Loucy (cell line): ENCODE data around the gene PARD3B.

Experiments used
- H2AFZ ChIP-seq: fragments of 200-600 bp; sonication (generic); 2 replicates; pipeline ENCODE4 v1.6.0; 2016; ENCODE audit warnings: antibody characterized with exemption, mild to moderate bottlenecking, low read length, moderate library complexity
- H3F3A ChIP-seq: fragments of 200-600 bp; 2 replicates; pipeline ENCODE4 v1.6.0; 2016; ENCODE audit warnings: antibody characterized with exemption, low read depth, mild to moderate bottlenecking
- H3K27me3 ChIP-seq: fragments of 200-600 bp; sonication (generic); 2 replicates; pipeline ENCODE4 v1.6.1; 2014; ENCODE audit warnings: low read length, mild to moderate bottlenecking; ENCODE audit not compliant: insufficient read depth, poor library complexity, severe bottlenecking
- H3K36me3 ChIP-seq: fragments of 200-600 bp; sonication (generic); 2 replicates; pipeline ENCODE4 v1.6.1; 2016; ENCODE audit warnings: low read length; ENCODE audit not compliant: insufficient read depth
- H3K4me1 ChIP-seq: fragments of 200-600 bp; sonication (generic); 2 replicates; pipeline ENCODE4 v1.5.1; 2014; ENCODE audit warnings: low read length, mild to moderate bottlenecking; ENCODE audit not compliant: insufficient read depth, poor library complexity, severe bottlenecking
- H3K4me2 ChIP-seq: fragments of 200-600 bp; sonication (generic); 2 replicates; pipeline ENCODE4 v1.6.0; 2014; ENCODE audit warnings: antibody characterized with exemption, low read length, low read depth, mild to moderate bottlenecking; ENCODE audit not compliant: poor library complexity, severe bottlenecking
- H3K4me3 ChIP-seq: fragments of 200-600 bp; sonication (generic); 2 replicates; pipeline ENCODE4 v1.5.1; 2014; ENCODE audit warnings: low read length, mild to moderate bottlenecking, mixed read lengths; ENCODE audit not compliant: poor library complexity, severe bottlenecking
- H3K79me2 ChIP-seq: fragments of 200-600 bp; sonication (generic); 2 replicates; pipeline ENCODE4 v1.6.1; 2014; ENCODE audit warnings: low read length; ENCODE audit not compliant: insufficient read depth
- H3K9ac ChIP-seq: fragments of 200-600 bp; sonication (generic); 2 replicates; pipeline ENCODE4 v1.6.0; 2014; ENCODE audit warnings: mild to moderate bottlenecking, low read depth, low read length, moderate library complexity; ENCODE audit not compliant: poor library complexity, severe bottlenecking
- H3K9me2 ChIP-seq: fragments of 200-600 bp; sonication (generic); replicated peaks from 2 replicates; pipeline ENCODE4 v1.6.1; 2016; ENCODE audit warnings: low read depth, low read length, mixed read lengths
- H3K9me3 ChIP-seq: fragments of 200-600 bp; sonication (generic); 2 replicates; pipeline ENCODE4 v1.6.1; 2014; ENCODE audit warnings: mild to moderate bottlenecking, antibody characterized with exemption, low read length, low read depth; ENCODE audit not compliant: insufficient read depth
- H4K20me1 ChIP-seq: fragments of 200-600 bp; sonication (generic); 2 replicates; pipeline ENCODE4 v1.6.0; 2014; ENCODE audit warnings: antibody characterized with exemption, low read length, mild to moderate bottlenecking; ENCODE audit not compliant: insufficient read depth, poor library complexity, severe bottlenecking
- EZH2phosphoT487 ChIP-seq: fragments of 200-600 bp; IDR thresholded peaks from 2 replicates; pipeline ENCODE4 v1.6.1; 2018; ENCODE audit warnings: antibody characterized with exemption, mild to moderate bottlenecking, moderate library complexity, borderline replicate concordance
- TF ChIP-seq, protein P1 (sequence below): fragments of 200-600 bp; sonication (generic); conservative IDR thresholded peaks from 2 replicates; pipeline ENCODE4 v1.5.1; 2014; ENCODE audit warnings: mild to moderate bottlenecking, antibody characterized with exemption, low read length

Gene PARD3B

DNA sequence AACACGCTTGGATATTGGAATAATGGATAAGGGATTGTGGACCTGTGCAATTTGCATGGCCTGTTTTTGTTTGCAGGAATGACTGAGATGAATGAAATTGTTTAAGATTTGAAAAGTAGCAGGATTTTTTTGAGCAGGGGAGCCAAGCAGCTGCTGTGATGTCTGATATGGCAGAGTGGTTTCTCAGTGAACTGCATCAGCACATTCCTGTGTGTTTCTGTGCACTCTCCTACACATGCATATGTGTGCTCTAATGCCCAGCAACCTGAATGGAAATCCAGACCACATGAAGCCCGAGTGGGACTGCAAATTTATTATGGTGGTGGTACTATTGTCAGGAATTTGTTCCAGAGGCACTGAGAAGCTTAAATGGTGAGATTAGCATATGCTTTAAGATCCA is 161.7 kb downstream of the PARD3B start:
- H3K9me3 ChIP-seq = no peaks in the 10 kb centered on the region
- H3K9me2 ChIP-seq = no peaks in the 10 kb centered on the region
- peaks cover 10% of the 10 kb centered on the region for H3K4me1 ChIP-seq
- H3K4me3 ChIP-seq = no peak overlapping the region
- no peak for TF ChIP-seq EZH2phosphoT487
- TF ChIP-seq, protein P1, sequence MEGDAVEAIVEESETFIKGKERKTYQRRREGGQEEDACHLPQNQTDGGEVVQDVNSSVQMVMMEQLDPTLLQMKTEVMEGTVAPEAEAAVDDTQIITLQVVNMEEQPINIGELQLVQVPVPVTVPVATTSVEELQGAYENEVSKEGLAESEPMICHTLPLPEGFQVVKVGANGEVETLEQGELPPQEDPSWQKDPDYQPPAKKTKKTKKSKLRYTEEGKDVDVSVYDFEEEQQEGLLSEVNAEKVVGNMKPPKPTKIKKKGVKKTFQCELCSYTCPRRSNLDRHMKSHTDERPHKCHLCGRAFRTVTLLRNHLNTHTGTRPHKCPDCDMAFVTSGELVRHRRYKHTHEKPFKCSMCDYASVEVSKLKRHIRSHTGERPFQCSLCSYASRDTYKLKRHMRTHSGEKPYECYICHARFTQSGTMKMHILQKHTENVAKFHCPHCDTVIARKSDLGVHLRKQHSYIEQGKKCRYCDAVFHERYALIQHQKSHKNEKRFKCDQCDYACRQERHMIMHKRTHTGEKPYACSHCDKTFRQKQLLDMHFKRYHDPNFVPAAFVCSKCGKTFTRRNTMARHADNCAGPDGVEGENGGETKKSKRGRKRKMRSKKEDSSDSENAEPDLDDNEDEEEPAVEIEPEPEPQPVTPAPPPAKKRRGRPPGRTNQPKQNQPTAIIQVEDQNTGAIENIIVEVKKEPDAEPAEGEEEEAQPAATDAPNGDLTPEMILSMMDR = no peak
- H3K9ac ChIP-seq = no peak overlapping the region
- no peaks in the 10 kb centered on the region for H3K27me3 ChIP-seq
- no peaks in the 10 kb centered on the region for H3K36me3 ChIP-seq
- H3K79me2 ChIP-seq = no peaks in the 10 kb centered on the region
- no peaks in the 10 kb centered on the region for H3F3A ChIP-seq
- H4K20me1 ChIP-seq = no peaks in the 10 kb centered on the region
- no peak overlapping the region for H3K4me2 ChIP-seq
- no peak overlapping the region for H2AFZ ChIP-seq

DNA sequence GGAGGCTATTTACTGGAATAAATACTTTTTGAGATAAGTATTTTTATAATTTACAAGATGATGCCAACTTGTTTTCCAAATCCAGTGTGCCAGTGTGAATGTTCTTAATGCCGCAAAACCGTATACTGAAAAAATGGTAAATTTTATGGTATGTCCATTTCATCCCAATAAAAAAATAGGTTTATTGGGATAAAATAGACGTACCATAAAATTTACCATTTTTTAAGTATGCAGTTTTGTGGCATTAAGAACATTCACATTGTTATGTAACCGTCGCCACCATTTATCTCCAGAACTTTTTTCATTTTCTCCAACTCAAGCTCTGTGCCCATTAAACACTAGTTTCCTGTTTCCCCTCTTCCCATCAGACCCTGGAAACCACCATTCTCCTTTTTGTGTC is 167.9 kb downstream of the PARD3B start:
- TF ChIP-seq EZH2phosphoT487 = no peak
- TF ChIP-seq, protein P1 = no peak

DNA sequence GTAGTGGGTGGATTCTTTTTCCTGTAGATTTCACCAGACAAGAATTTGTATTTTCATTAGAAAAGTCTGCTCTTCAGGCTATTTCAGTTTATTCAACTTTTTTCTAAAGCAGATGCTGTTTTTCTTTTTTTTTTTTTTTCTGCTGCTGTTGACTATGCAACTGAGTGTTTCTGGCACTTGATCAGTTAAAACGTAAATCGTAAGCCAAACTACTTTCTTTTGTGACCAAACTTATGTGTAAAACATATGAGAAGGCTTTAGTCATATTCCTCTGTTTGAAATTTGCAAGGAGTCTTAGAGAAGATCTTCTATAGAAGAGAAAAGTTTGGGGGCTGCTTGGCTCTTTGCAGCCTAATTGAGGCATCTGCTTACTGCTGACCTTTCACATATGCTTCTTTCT is 170.1 kb downstream of the PARD3B start:
- no peak overlapping the region for H3K9ac ChIP-seq
- H2AFZ ChIP-seq = no peak overlapping the region
- no peak overlapping the region for H3K4me3 ChIP-seq
- H3K4me2 ChIP-seq = no peak overlapping the region
- H3K27me3 ChIP-seq = no peaks in the 10 kb centered on the region
- no peaks in the 10 kb centered on the region for H3F3A ChIP-seq
- H3K36me3 ChIP-seq = no peaks in the 10 kb centered on the region
- no peaks in the 10 kb centered on the region for H3K4me1 ChIP-seq
- H3K9me2 ChIP-seq = no peaks in the 10 kb centered on the region
- no peaks in the 10 kb centered on the region for H4K20me1 ChIP-seq
- no peak for TF ChIP-seq EZH2phosphoT487
- TF ChIP-seq, protein P1 = no peak
- H3K79me2 ChIP-seq = no peaks in the 10 kb centered on the region
- H3K9me3 ChIP-seq = no peaks in the 10 kb centered on the region

More for the DNA sequence above, 167.9 kb downstream of the PARD3B start:
- H3K9me2 ChIP-seq = no peaks in the 10 kb centered on the region
- H3F3A ChIP-seq = no peaks in the 10 kb centered on the region
- no peak overlapping the region for H2AFZ ChIP-seq
- no peaks in the 10 kb centered on the region for H3K79me2 ChIP-seq
- no peaks in the 10 kb centered on the region for H3K27me3 ChIP-seq
- no peak overlapping the region for H3K4me2 ChIP-seq
- no peaks in the 10 kb centered on the region for H4K20me1 ChIP-seq
- H3K4me1 ChIP-seq = no peaks in the 10 kb centered on the region
- no peaks in the 10 kb centered on the region for H3K36me3 ChIP-seq
- H3K9me3 ChIP-seq = no peaks in the 10 kb centered on the region
- no peak overlapping the region for H3K4me3 ChIP-seq
- no peak overlapping the region for H3K9ac ChIP-seq
